M059J (cell line): ENCODE data around the gene TCF4. TPM values are rescaled to one million over a fixed set of nuclear protein-coding genes. Genes with fewer than 3 reads are reported as not detected.

Source experiments
- DNase-seq: peaks from one replicate; pipeline ENCODE4 v3.0.0-alpha.2; 2012; ENCODE audit warnings: low read depth
- total RNA-seq: library from RNA; depleted of rRNA; stranded (reverse); fragments of >200 nt; shearing (Covaris generic); gene quantifications from 2 replicates; pipeline ENCODE4 v1.2.3, GENCODE V29; 2014; rRNA removed

The TCF4 gene
- total RNA-seq = 57.2 and 70.7 TPM in 2 replicates

GRCh38 chr18:55588111-55588869, at the start of gene TCF4:
Gene TCF4, minus strand, starts transcription at chr18:55588192. Its CDS starts 1,076 bp downstream, at chr18:55587116.
- DNase-seq = peak; percentile 66

DNA sequence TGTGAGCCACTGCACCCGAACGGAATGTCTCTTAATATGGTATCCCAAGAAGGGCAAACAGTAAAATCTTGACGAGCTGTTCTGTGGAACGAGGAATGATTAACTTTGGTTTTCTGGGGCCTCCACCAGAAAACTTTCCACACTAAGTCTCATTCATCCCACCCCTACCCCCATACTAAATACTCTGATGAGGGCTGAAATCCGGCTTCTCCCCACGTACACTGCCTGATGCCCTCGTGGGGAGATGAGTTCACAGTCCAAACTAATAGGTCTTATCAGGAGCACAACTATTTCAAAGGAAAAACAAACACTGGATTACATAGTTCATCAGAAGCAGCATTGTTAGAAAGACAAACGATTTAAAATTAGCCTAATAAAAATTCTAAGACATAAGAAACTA, 49.2 kb upstream of the TCF4 start:
- DNase-seq = no peak

GRCh38 chr18:55635439-55635838, 47.4 kb upstream of the TCF4 start:
- peak; percentile 5 for DNase-seq

DNA sequence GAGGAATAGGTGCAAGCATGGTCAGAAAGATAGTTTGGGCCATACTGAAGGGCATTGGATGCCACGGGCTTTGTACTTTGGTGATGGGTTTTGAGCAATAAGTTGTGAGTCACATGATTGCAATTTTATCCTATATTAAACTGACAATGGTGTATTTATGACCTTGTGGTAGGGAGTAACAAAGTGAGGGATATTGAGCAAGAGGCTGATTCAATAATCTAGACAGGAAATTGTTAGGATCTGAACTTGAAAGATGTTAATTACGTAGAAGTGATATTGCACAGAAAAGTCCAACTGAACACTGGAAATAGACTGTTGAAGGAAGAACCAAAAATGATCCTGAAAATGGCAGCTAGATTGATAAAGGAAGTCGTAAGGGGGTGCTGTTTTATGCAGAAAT, 46.6 kb upstream of the TCF4 start:
- DNase-seq = peak; percentile 55

DNA sequence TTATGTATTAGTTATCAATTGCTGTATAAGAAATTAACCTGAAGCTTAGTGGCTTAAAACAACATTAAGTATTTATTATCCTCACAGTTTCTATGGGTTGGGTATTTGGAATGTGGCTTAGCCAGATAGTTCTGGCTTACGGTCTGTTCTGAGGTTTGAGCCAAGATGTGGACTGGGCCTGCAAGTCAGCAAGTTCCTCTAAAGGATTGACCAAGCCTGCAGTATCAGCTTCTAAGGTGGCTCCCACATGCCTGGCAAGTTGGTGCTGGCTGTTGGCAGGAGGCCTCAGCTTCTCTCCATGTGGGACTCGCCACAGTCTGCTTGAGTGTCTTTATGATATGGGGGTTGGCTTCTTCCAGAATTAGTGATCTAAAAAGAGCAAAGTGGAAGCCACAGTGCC, 45.0 kb upstream of the TCF4 start:
- DNase-seq = no peak

GRCh38 chr18:55629133-55629532, 41.1 kb upstream of the TCF4 start:
- DNase-seq = no peak

DNA sequence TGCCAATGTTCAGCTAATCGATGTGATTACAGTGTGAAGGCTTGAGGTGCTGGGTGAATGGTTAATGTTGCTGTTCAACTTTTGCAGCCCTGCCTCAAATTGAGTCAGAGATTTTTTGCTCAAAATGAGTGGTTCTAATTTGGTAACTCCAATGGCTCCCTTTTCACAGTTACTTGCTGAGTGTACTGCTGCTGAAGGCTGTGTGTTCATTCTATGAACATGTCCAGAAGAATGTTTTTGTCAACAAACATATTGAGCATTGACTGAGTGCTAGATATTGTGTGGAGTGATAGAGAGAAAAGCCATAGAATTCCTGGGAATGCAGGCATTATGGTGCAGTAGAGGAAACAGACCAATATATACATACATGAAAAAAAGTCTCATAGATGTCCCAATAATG, 39.0 kb upstream of the TCF4 start:
- DNase-seq = no peak

DNA sequence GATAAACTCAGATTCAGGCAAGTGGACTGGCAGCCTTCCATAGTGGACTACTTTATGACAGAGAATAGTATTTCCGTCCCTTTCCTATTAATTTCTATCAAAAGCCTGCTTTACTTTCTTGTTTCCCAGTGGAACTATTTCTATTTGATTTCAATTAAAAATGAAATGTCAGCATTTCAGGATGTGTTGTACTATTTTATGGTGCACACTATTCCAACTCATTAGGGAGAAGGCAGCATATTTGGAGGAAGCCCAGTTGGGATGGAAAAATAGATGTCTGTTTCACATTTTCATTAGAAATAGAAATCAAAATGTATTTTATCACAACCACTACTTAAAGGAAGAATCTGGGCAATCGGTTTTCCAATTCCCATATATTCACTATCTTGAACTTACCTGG, 37.9 kb upstream of the TCF4 start:
- DNase-seq = no peak

GRCh38 chr18:55623626-55624025, 35.6 kb upstream of the TCF4 start:
- no peak for DNase-seq

- no peak for DNase-seq
These were observed 22.5 kb upstream of the TCF4 start for GRCh38 chr18:55610506-55610905.

- DNase-seq = no peak
These were observed 21.3 kb upstream of the TCF4 start for GRCh38 chr18:55609160-55609825.

DNA sequence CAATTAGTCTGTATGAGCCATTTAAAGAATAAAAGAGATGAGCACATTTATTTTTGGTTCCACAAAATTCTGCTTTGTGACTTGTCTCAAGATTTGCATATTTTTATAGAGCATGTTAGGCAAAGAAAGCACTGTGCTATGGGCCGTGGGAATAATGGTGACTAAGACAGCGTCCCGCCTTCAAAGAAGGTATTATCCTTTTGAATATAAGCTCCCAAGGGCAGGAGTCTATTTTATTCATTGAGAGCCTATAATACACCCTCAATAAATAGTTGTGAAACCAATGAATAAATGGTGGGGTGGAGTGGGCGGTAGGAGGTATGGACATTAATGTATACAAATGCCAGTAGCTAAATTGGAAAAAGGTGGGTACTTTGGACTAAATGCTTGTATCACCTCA, 20.5 kb upstream of the TCF4 start:
- no peak for DNase-seq

- DNase-seq = no peak
These were observed 19.8 kb upstream of the TCF4 start for GRCh38 chr18:55607773-55608172.

- no peak for DNase-seq
These were observed 17.8 kb upstream of the TCF4 start for GRCh38 chr18:55605733-55606338.

- DNase-seq = no peak
These were observed 15.8 kb upstream of the TCF4 start for GRCh38 chr18:55603775-55604174.

GRCh38 chr18:55593888-55594287, 5.9 kb upstream of the TCF4 start:
- DNase-seq = peak; percentile 34

DNA sequence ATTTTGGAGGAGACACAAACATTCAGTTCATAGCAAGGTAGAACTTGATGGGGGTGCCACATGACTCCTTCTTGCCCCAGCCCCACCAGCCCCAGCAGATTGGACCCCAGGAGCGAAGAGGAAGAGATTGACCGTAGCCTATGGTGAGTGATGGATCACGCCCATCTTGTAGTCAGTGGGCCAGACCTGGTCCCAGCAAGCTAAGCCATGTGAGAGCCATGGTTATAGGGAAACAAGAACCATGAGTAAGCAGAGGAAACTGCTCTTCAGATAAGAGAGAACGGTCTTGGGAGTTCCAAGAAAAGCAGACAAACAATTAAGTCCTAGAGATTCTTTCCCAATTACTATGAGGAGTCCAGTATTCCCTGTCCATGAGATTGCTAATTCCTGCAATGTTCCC, 4.6 kb upstream of the TCF4 start:
- no peak for DNase-seq

DNA sequence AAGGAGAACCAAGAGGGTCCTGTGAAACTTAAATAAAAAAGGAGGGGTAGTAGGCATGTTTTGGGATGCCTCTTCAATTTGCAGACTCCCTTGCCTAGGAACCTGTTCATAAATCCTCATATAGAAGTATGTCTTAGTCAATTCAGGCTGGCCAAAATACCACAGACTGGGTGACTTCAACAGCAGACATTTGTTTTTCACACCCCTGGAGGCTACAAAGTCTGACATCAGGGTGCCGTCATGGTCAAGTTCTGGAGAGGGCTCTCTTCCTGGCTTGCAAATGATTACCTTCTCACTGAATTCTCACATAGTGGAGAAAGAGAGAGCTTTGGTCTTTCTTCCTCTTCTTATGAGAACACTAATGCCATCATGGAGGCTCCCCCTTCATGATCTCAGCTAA, 4.1 kb upstream of the TCF4 start:
- peak; percentile 42 for DNase-seq

DNA sequence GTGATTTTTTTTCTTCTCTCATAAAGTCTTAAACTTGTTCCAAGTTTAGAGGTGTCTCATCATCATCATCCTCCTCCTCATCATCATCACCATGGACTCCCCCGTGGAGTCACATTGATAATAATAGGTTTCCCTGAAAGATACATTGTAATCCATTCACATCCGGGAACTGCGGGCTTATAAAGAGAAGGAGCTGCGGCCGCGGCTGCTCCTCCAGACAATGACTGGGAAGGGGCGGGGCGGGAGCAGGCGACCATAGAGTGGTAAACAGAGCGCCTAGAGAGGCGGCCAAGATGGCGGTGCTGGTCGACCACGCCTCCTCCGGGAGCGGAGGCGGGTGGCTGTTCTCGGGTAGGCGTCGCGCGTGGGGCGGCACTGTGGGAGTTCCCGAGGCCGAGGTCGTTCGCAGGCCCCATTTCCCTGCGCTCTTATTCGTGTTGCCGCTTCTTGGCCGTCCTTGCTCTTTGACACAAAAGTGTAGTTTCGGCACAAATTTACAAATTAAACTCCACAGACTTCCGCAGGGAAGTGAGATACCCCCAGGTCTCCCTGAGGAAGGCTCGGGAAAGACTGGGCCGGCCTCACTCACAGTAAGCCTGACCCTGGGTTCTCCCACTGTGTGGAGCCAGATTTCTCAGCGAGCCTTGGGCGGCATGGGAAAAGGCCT, 1.8 kb upstream of the TCF4 start:
- peak; percentile 94 for DNase-seq

GRCh38 chr18:55588870-55589595, 1.0 kb upstream of the TCF4 start:
- peak; percentile 24 for DNase-seq

GRCh38 chr18:55587418-55588110, 428 bp downstream of the TCF4 start:
- DNase-seq = peak; percentile 52
